SU-DHL-6 (cell line): ENCODE data around the gene NME7.

Experiments
- H2AFZ ChIP-seq: fragments of 200-600 bp; sonication (generic); 2 replicates; pipeline ENCODE4 v1.6.1; 2014; ENCODE audit warnings: low read depth, mild to moderate bottlenecking, moderate library complexity, mixed read lengths, antibody characterized with exemption, low read length; ENCODE audit not compliant: severe bottlenecking
- H3F3A ChIP-seq: fragments of 200-600 bp; shearing (Covaris generic); 2 replicates; pipeline ENCODE4 v1.6.0; 2016; ENCODE audit warnings: antibody characterized with exemption, mild to moderate bottlenecking; ENCODE audit not compliant: insufficient read depth
- H3K27ac ChIP-seq: fragments of 200-600 bp; sonication (generic); 2 replicates; pipeline ENCODE4 v1.5.1; 2016; ENCODE audit warnings: low read depth, mild to moderate bottlenecking, low read length, moderate library complexity, mixed read lengths
- H3K27me3 ChIP-seq: fragments of 200-600 bp; sonication (generic), shearing (Covaris generic); 2 replicates; pipeline ENCODE4 v1.6.0; 2014; ENCODE audit warnings: mild to moderate bottlenecking, low read length
- H3K36me3 ChIP-seq: fragments of 200-600 bp; sonication (generic); 2 replicates; pipeline ENCODE4 v1.6.1; 2014; ENCODE audit warnings: mild to moderate bottlenecking, low read length, mixed read lengths
- H3K4me2 ChIP-seq: fragments of 300-600, 200-600 bp; shearing (Covaris generic), sonication (generic); 2 replicates; pipeline ENCODE4 v1.6.0; 2014; ENCODE audit warnings: low read length, low read depth, mild to moderate bottlenecking; ENCODE audit not compliant: poor library complexity, severe bottlenecking
- H3K4me3 ChIP-seq: fragments of 200-600 bp; sonication (generic); 2 replicates; pipeline ENCODE4 v1.5.1; 2014; ENCODE audit warnings: antibody characterized with exemption, low read length, mild to moderate bottlenecking, mixed read lengths; ENCODE audit not compliant: insufficient read depth, poor library complexity, severe bottlenecking
- H3K79me2 ChIP-seq: fragments of 200-600 bp; sonication (generic); 2 replicates; pipeline ENCODE4 v1.6.1; 2014; ENCODE audit warnings: mild to moderate bottlenecking, low read length, moderate library complexity; ENCODE audit not compliant: insufficient read depth
- H3K9ac ChIP-seq: fragments of 200-600 bp; sonication (generic); 2 replicates; pipeline ENCODE4 v1.7.0; 2014; ENCODE audit warnings: mild to moderate bottlenecking, low read length
- H3K9me2 ChIP-seq: fragments of 200-600 bp; sonication (generic); replicated peaks from 2 replicates; pipeline ENCODE4 v1.6.1; 2014; ENCODE audit warnings: low read length; ENCODE audit not compliant: insufficient read depth
- H3K9me3 ChIP-seq: fragments of 200-600 bp; sonication (generic); 2 replicates; pipeline ENCODE4 v1.6.1; 2014; ENCODE audit warnings: low read length, mixed read lengths; ENCODE audit not compliant: insufficient read depth
- H4K20me1 ChIP-seq: fragments of 200-600 bp; sonication (generic); 2 replicates; pipeline ENCODE4 v1.6.1; 2014; ENCODE audit warnings: low read depth, mild to moderate bottlenecking, antibody characterized with exemption, low read length, moderate library complexity, mixed read lengths
- CTCF ChIP-seq: fragments of 200-600 bp; sonication (generic); IDR thresholded peaks from one replicate; pipeline ENCODE4 v1.5.1; 2017; ENCODE audit warnings: antibody characterized with exemption, mild to moderate bottlenecking, low read length, moderate library complexity; ENCODE audit not compliant: insufficient read depth, poor library complexity, severe bottlenecking
- EZH2phosphoT487 ChIP-seq: fragments of 200-600 bp; sonication (generic), shearing (Covaris generic); conservative IDR thresholded peaks from 2 replicates; pipeline ENCODE4 v1.6.1; 2018; ENCODE audit warnings: mild to moderate bottlenecking, antibody characterized with exemption, low read length, moderate library complexity, mixed read lengths

The NME7 gene

GRCh38 chr1:169204157-169204556 lies 163.4 kb downstream of the NME7 start:
- H3K27me3 ChIP-seq, result no peaks in the 10 kb centered on the region
- H3K79me2 ChIP-seq, result no peaks in the 10 kb centered on the region
- no peak overlapping the region for H3K9ac ChIP-seq
- no peaks in the 10 kb centered on the region for H3K9me2 ChIP-seq
- no peak overlapping the region for H3K4me3 ChIP-seq
- no peaks in the 10 kb centered on the region for H3K9me3 ChIP-seq
- no peaks in the 10 kb centered on the region for H3F3A ChIP-seq
- H3K27ac ChIP-seq, result no peak overlapping the region
- H2AFZ ChIP-seq, result no peak overlapping the region
- H4K20me1 ChIP-seq, result no peaks in the 10 kb centered on the region
- no peaks in the 10 kb centered on the region for H3K36me3 ChIP-seq
- TF ChIP-seq CTCF, result no peak
- no peak for TF ChIP-seq EZH2phosphoT487
- no peak overlapping the region for H3K4me2 ChIP-seq

- Histone ChIP-seq H3K36me3 (no peaks in the 10 kb centered on the region), H3K27ac (no peak overlapping the region), H3K4me3 (no peak overlapping the region), H3K4me2 (no peak overlapping the region), H2AFZ (no peak overlapping the region), H3K79me2 (no peaks in the 10 kb centered on the region), H4K20me1 (no peaks in the 10 kb centered on the region), H3K9me2 (no peaks in the 10 kb centered on the region), H3K9ac (no peak overlapping the region), H3F3A (no peaks in the 10 kb centered on the region), H3K9me3 (no peaks in the 10 kb centered on the region), H3K27me3 (no peaks in the 10 kb centered on the region)
- TF ChIP-seq CTCF (no peak), EZH2phosphoT487 (no peak)
These were observed 164.6 kb downstream of the NME7 start for GRCh38 chr1:169202791-169203665.

- no peak overlapping the region for H2AFZ ChIP-seq
- no peak overlapping the region for H3K4me3 ChIP-seq
- no peak for TF ChIP-seq EZH2phosphoT487
- no peak for TF ChIP-seq CTCF
- H3K27me3 ChIP-seq, result no peaks in the 10 kb centered on the region
- H3F3A ChIP-seq, result no peaks in the 10 kb centered on the region
- no peaks in the 10 kb centered on the region for H3K9me2 ChIP-seq
- no peaks in the 10 kb centered on the region for H3K9me3 ChIP-seq
- no peaks in the 10 kb centered on the region for H3K79me2 ChIP-seq
- H3K36me3 ChIP-seq, result no peaks in the 10 kb centered on the region
- H4K20me1 ChIP-seq, result no peaks in the 10 kb centered on the region
- H3K4me2 ChIP-seq, result no peak overlapping the region
- H3K9ac ChIP-seq, result no peak overlapping the region
- H3K27ac ChIP-seq, result no peak overlapping the region
These were observed 166.4 kb downstream of the NME7 start for GRCh38 chr1:169201084-169201619.
